Muscle layer of duodenum (tissue), 2 donors: ENCODE results near the gene SCEL.

ENCODE experiments used
- H3K27ac ChIP-seq: one replicate; pipeline ENCODE4 v1.7.0; 2013; ENCODE audit warnings: mild to moderate bottlenecking, low read length
- H3K27me3 ChIP-seq: one replicate; pipeline ENCODE4 v1.7.0; 2013; ENCODE audit warnings: low read depth, mild to moderate bottlenecking, control low read depth, low read length
- H3K36me3 ChIP-seq, 2 donors: one replicate each; pipeline ENCODE4 v1.7.0; 2013; ENCODE audit warnings: low read length in 2 of 2, control low read depth in 1 of 2, mild to moderate bottlenecking in 1 of 2; ENCODE audit not compliant: insufficient read depth in 2 of 2, control insufficient read depth in 1 of 2
- H3K4me1 ChIP-seq, 2 donors: one replicate each; pipeline ENCODE4 v1.7.0; 2013; ENCODE audit warnings: low read length in 2 of 2, mild to moderate bottlenecking in 2 of 2, control low read depth in 1 of 2, moderate library complexity in 1 of 2; ENCODE audit not compliant: insufficient read depth in 2 of 2, control insufficient read depth in 1 of 2
- H3K4me3 ChIP-seq, 2 donors: one replicate each; pipeline ENCODE4 v1.7.0; 2013; ENCODE audit warnings: low read length in 2 of 2, low read depth in 1 of 2, mild to moderate bottlenecking in 1 of 2
- H3K9me3 ChIP-seq, 2 donors: one replicate each; pipeline ENCODE4 v1.7.0; 2013; ENCODE audit warnings: low read length in 2 of 2, control low read depth in 1 of 2, mild to moderate bottlenecking in 1 of 2; ENCODE audit not compliant: control insufficient read depth in 1 of 2
- donor health status: healthy.

SCEL gene

DNA sequence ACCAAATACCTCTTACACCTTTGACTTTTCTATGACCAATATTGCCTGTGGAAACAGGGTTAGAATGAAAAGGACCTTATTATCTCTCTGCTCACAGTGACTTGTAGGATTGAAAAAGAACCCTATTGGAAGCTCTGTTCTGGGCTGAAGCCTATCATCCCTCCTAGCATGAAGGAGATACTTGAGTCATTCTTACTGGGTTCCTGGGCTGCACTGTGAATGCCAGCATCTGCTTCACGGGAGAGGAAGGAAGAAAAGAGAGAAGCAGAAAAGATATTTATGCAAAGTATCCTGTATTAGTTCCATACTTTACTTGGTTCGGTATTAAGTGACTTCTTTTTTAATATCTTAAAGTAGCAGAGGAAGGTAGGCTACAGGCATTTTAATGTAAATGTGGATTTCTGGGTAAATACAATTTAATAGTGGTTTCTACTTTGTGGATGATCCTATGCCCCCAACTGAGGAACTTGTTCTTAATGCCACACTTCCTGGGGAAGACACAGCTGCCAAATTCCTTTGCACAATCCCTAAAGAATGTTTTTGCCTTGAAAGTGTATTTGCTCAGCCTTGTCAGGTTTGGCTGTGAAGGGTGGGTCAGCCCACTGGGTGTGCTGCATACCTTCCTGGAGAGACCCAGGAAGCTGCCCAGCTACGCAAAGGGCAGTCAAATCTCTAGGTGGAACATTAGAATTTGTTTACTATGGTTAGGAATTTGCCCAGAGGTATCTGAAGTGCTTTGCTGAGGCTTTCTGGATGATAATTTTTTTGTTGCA, 13.7 kb upstream of the SCEL start:
- no peak overlapping the region for H3K4me3 ChIP-seq
- no peaks in the 10 kb centered on the region for H3K9me3 ChIP-seq
- no peaks in the 10 kb centered on the region for H3K36me3 ChIP-seq
- H3K27me3 ChIP-seq, result no peaks in the 10 kb centered on the region
- no peaks in the 10 kb centered on the region for H3K4me1 ChIP-seq
- no peak overlapping the region for H3K27ac ChIP-seq

GRCh38 chr13:77522444-77522843, 13.1 kb upstream of the SCEL start:
- Histone ChIP-seq H3K27ac (no peak overlapping the region), H3K4me3 (no peak overlapping the region), H3K9me3 (no peaks in the 10 kb centered on the region), H3K27me3 (no peaks in the 10 kb centered on the region), H3K4me1 (no peaks in the 10 kb centered on the region), H3K36me3 (no peaks in the 10 kb centered on the region)

DNA sequence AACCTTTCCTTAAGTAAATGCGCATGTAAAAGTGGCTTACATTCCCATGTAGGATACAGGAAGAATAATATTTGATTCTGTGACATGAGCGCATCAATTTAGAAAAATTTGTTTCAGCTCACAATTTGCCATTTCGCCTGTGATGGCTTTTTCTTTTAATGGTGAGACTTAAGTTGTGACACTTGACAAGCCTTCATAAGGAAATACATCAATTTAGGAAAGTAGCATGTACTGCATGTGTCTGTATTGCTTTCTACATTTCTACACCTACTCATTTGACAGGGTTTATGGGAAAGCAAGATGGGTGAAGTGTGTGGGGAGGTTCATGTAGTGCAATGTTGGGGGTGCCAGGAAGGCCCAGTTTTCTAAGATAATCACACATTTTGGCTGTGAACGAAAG, 12.1 kb upstream of the SCEL start:
- Histone ChIP-seq H3K27me3 (no peaks in the 10 kb centered on the region), H3K9me3 (no peaks in the 10 kb centered on the region)

GRCh38 chr13:77523834-77524728, 11.4 kb upstream of the SCEL start:
- Histone ChIP-seq H3K9me3 (no peaks in the 10 kb centered on the region), H3K4me3 (no peak overlapping the region), H3K36me3 (no peaks in the 10 kb centered on the region), H3K4me1 (no peaks in the 10 kb centered on the region), H3K27me3 (no peaks in the 10 kb centered on the region), H3K27ac (no peak overlapping the region)

More for the DNA sequence above, 12.1 kb upstream of the SCEL start:
- no peak overlapping the region for H3K4me3 ChIP-seq
- no peaks in the 10 kb centered on the region for H3K36me3 ChIP-seq
- H3K27ac ChIP-seq, result no peak overlapping the region
- H3K4me1 ChIP-seq, result no peaks in the 10 kb centered on the region

DNA sequence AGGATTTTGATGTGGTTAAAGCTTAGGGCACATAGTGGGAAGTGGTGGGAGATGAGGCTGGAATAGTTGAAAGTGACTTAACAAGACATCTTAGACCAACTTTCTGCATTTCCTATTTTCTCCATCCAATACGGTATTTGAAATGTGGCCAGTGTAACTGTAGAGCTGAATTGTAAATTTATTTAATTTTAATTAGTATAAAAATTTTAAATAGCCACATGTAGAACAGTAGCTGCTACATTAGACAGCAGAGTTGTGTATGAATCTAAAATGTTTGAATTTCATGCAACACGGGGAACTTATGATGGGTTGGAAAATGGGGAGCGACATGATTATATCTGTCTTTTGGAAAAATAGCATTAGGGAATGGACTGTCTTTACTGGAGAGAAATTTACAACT, 7.1 kb upstream of the SCEL start:
- no peaks in the 10 kb centered on the region for H3K4me1 ChIP-seq
- H3K4me3 ChIP-seq, result no peak overlapping the region
- no peaks in the 10 kb centered on the region for H3K9me3 ChIP-seq
- H3K36me3 ChIP-seq, result no peaks in the 10 kb centered on the region
- H3K27me3 ChIP-seq, result no peaks in the 10 kb centered on the region
- no peak overlapping the region for H3K27ac ChIP-seq

DNA sequence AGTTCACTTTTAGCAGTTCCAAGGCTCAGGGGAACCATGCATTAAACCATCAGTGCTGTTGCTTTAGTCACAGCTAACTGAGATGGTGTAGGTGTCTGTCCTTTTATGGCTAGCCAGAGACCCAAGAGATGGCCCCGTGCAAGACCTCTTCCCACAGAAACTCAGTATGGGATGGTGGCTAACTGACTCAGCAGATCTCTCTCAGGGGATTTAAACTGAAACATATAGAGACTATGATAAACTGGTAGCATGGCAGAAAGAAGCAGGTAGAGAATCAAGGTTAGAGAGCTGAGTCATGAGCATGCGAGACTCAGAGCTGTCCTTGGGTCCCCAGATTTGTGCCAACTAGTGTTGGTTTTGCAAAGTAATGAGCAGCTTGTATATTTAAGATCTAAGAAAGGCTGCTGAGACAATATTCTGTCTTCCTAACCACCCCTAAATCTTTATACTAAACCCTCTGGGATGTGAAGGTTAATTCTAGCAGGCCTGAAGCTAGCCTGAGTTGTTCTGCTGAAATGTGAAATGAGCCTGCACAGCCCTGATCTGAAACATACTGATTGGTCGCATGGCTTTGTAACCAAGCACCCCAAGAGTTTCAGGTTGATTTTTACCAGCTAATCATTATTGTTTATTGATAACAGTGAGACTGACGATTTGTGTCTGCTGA, 6.5 kb upstream of the SCEL start:
- Histone ChIP-seq H3K36me3 (no peaks in the 10 kb centered on the region), H3K27me3 (no peaks in the 10 kb centered on the region), H3K9me3 (no peaks in the 10 kb centered on the region), H3K27ac (no peak overlapping the region), H3K4me3 (no peak overlapping the region), H3K4me1 (no peaks in the 10 kb centered on the region)

DNA sequence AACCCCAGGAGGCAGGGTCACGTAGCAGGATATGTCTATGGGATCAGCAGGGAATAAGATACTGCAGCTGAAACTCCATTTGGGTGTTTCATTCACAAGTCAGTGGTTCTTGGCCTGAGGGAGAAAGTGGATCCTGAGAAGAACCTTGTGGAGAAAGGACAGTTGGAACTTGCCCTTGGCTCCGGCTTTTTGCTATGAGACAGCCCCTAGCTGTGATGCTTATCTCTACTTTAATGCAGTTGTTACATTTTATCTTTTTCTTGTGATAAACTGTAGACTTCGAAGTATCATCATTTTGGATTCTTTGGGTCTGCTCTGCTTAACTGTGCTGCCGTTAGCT, 6.0 kb upstream of the SCEL start:
- Histone ChIP-seq H3K27ac (no peak overlapping the region), H3K4me1 (no peaks in the 10 kb centered on the region), H3K4me3 (no peak overlapping the region), H3K27me3 (no peaks in the 10 kb centered on the region), H3K36me3 (no peaks in the 10 kb centered on the region), H3K9me3 (no peaks in the 10 kb centered on the region)

- no peaks in the 10 kb centered on the region for H3K4me1 ChIP-seq
- H3K9me3 ChIP-seq, result no peaks in the 10 kb centered on the region
- H3K27ac ChIP-seq, result no peak overlapping the region
- no peak overlapping the region for H3K4me3 ChIP-seq
- H3K36me3 ChIP-seq, result no peaks in the 10 kb centered on the region
- no peaks in the 10 kb centered on the region for H3K27me3 ChIP-seq
Observed at GRCh38 chr13:77530875-77531274, 4.6 kb upstream of the SCEL start.

DNA sequence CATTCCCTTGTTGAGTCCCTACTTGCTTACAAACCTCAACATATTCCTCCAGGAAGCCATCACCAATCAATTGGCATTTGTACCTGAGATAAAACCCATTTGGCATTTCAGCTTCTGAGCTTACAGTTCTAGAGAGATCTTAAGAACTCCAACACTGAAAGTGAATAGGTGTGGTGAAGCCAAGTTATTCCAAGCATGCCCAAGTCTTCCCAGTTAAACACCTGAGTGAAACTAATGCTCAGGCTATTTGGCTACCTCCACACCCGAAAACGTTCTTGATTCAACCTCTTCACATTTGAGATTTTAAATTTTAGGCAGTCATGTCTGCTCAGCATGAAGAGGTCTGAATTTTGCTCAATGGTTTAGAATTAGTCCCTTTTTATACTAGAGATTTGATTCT, 2.5 kb upstream of the SCEL start:
- H3K27me3 ChIP-seq, result no peaks in the 10 kb centered on the region
- H3K36me3 ChIP-seq, result no peaks in the 10 kb centered on the region
- H3K9me3 ChIP-seq, result no peaks in the 10 kb centered on the region
- no peak overlapping the region for H3K27ac ChIP-seq
- H3K4me1 ChIP-seq, result no peaks in the 10 kb centered on the region
- no peak overlapping the region for H3K4me3 ChIP-seq

- H3K4me3 ChIP-seq, result no peak overlapping the region
- H3K27me3 ChIP-seq, result no peaks in the 10 kb centered on the region
- no peak overlapping the region for H3K27ac ChIP-seq
- H3K9me3 ChIP-seq, result no peaks in the 10 kb centered on the region
- no peaks in the 10 kb centered on the region for H3K4me1 ChIP-seq
- no peaks in the 10 kb centered on the region for H3K36me3 ChIP-seq
Observed at GRCh38 chr13:77533875-77534788, 1.4 kb upstream of the SCEL start.
